Measurements from ENCODE around the gene MGAT4A. TPM values are rescaled to one million over a fixed set of nuclear protein-coding genes. Genes with fewer than 3 reads are reported as not detected.

The MGAT4A gene
- total and polyA plus RNA-seq, 2 of the 8 experiments (the other 6 are each of a cell fraction or from before 2014, with no cell fraction given) = 1.4 to 7.7 TPM

- TF ChIP-seq CHD7 (IDR thresholded peaks at IDR 0.05; ENCODE audit: insufficient replicate concordance, low read length) = no peak
- TF ChIP-seq CBX8 (IDR thresholded peaks at IDR 0.05; ENCODE audit: borderline replicate concordance, low read depth, low read length) = no peak
- no peak for TF ChIP-seq JUN (IDR thresholded peaks at IDR 0.05; ENCODE audit: low read depth, low read length)
- TF ChIP-seq POLR2AphosphoS5 (IDR thresholded peaks at IDR 0.05; ENCODE audit: low read depth, low read length) = no peak
- TF ChIP-seq KDM1A (IDR thresholded peaks at IDR 0.05; ENCODE audit: borderline replicate concordance, low read length) = no peak
- no peak for TF ChIP-seq RXRA (IDR thresholded peaks at IDR 0.05; ENCODE audit: insufficient read depth, low read depth, low read length)
- no peak for TF ChIP-seq MAX (IDR thresholded peaks at IDR 0.05)
- no peak for TF ChIP-seq BCL11A (IDR thresholded peaks at IDR 0.05; ENCODE audit: low read depth in 2 of 2, low read length in 2 of 2)
- no peak for TF ChIP-seq EP300 (IDR thresholded peaks at IDR 0.05; ENCODE audit: borderline replicate concordance in 1 of 2, low read depth in 2 of 2, low read length in 2 of 2)
- TF ChIP-seq TBP (IDR thresholded peaks at IDR 0.05; ENCODE audit: low read depth, low read length) = no peak
- no peak for TF ChIP-seq ASH2L (IDR thresholded peaks at IDR 0.05; ENCODE audit: low read length)
- TF ChIP-seq PHF8 (conservative IDR thresholded peaks at IDR 0.05; ENCODE audit: low read depth, low read length) = no peak
Observed at GRCh38 chr2:98650998-98651397, 79.9 kb downstream of the MGAT4A start (continued).

Measured in H1 (cell line).